B cell (primary cell): Measurements from ENCODE around the gene ACSL4. TPM values are rescaled to one million over a fixed set of nuclear protein-coding genes. Genes with fewer than 3 reads are reported as not detected.
A peak's percentile ranks its signal among the peaks of the same experiment; 100 is the strongest.

ENCODE experiments used
- ATAC-seq: fragments of 200-7000 bp; cut with Tn5 transposase; one replicate; pipeline ENCODE4 v1.10.0; 2021; ENCODE audit warnings: low read depth, mild to moderate bottlenecking, moderate number of reproducible peaks, moderate library complexity
- CTCF ChIA-PET: fragments of 350-600 bp; sonication (Branson Sonifier 250); formaldehyde crosslinking; loops from one replicate; lab custom pipeline; 2021; ENCODE audit warnings: antibody characterized with exemption, inconsistent platforms; lab: Charles Lee
- POLR2A ChIA-PET: fragments of 350-600 bp; sonication (Branson Sonifier 250); formaldehyde crosslinking; loops from one replicate; lab custom pipeline; 2021; ENCODE audit warnings: antibody characterized with exemption; lab: Charles Lee
- DNase-seq: peaks from one replicate; pipeline ENCODE4 v3.0.0; 2013
- H2AFZ ChIP-seq: 2 replicates; pipeline ENCODE4 v1.6.1; 2012; ENCODE audit warnings: mild to moderate bottlenecking, low read depth, low read length; ENCODE audit not compliant: insufficient read depth, poor library complexity, severe bottlenecking
- H3K27ac ChIP-seq, 2 donors: 1 replicate in 1 of 2; 2 replicates in 1 of 2; pipeline ENCODE4 v1.5.1; 2012 to 2013; ENCODE audit warnings: low read length in 2 of 2, mild to moderate bottlenecking in 2 of 2, moderate library complexity in 1 of 2
- H3K27me3 ChIP-seq, 4 experiments: fragments of 200-600 bp in 1 of 4; sonication (generic) in 1 of 4; replicated peaks in 1 of 4; 1 replicate in 2 of 4; 2 replicates in 2 of 4; pipeline versions ENCODE4 v1.6.1 to v1.7.0; 2013 to 2016; ENCODE audit warnings: low read length in 3 of 4, mild to moderate bottlenecking in 2 of 4, mixed read lengths in 1 of 4, moderate library complexity in 1 of 4; ENCODE audit not compliant: insufficient read depth in 4 of 4, control insufficient read depth in 3 of 4; ENCODE audit errors: control extremely low read depth in 1 of 4
- H3K36me3 ChIP-seq, 2 experiments: replicated peaks in 1 of 2; 1 replicate in 1 of 2; 2 replicates in 1 of 2; pipeline versions ENCODE4 v1.6.1 to v1.7.1; 2013; ENCODE audit warnings: low read length in 1 of 2; ENCODE audit not compliant: insufficient read depth in 2 of 2, control insufficient read depth in 1 of 2; ENCODE audit errors: control extremely low read depth in 1 of 2, extremely low read depth in 1 of 2
- H3K4me1 ChIP-seq, 2 donors: fragments of 200-600 bp in 1 of 2; sonication (generic) in 1 of 2; 1 replicate in 1 of 2; 2 replicates in 1 of 2; pipeline versions ENCODE4 v1.5.1 to v1.6.1; 2013 to 2017; ENCODE audit warnings: low read length in 2 of 2; ENCODE audit not compliant: control insufficient read depth in 2 of 2, insufficient read depth in 2 of 2
- H3K4me2 ChIP-seq: replicated peaks from 2 replicates; pipeline ENCODE3; 2012; ENCODE audit warnings: mild to moderate bottlenecking, low read depth, low read length; ENCODE audit not compliant: poor library complexity, severe bottlenecking
- H3K4me3 ChIP-seq, 5 experiments: fragments of 200-600 bp in 1 of 5; sonication (generic) in 1 of 5; 1 replicate in 3 of 5; 2 replicates in 2 of 5; pipeline versions ENCODE4 v1.5.1 to v1.7.0; 2011 to 2016; ENCODE audit warnings: low read length in 4 of 5, mild to moderate bottlenecking in 4 of 5, low read depth in 2 of 5, control low read depth in 1 of 5, moderate library complexity in 1 of 5; ENCODE audit not compliant: insufficient read depth in 1 of 5; ENCODE audit errors: control extremely low read depth in 1 of 5, extremely low read depth in 1 of 5
- H3K79me2 ChIP-seq: fragments of 200-600 bp; sonication (generic); one replicate; pipeline ENCODE4 v1.6.0; 2016; ENCODE audit warnings: low read length; ENCODE audit not compliant: control insufficient read depth, insufficient read depth
- H3K9ac ChIP-seq: fragments of 200-600 bp; sonication (generic); 2 replicates; pipeline ENCODE4 v1.6.1; 2017; ENCODE audit warnings: mild to moderate bottlenecking, low read length, moderate library complexity
- H3K9me3 ChIP-seq, 3 donors: one replicate each; pipeline versions ENCODE4 v1.6.1 to v1.7.1; 2013; ENCODE audit warnings: low read length in 2 of 3; ENCODE audit not compliant: control insufficient read depth in 2 of 3, insufficient read depth in 1 of 3; ENCODE audit errors: control extremely low read depth in 1 of 3
- H4K20me1 ChIP-seq: 2 replicates; pipeline ENCODE4 v1.6.0; 2012; ENCODE audit warnings: mild to moderate bottlenecking, low read length; ENCODE audit not compliant: insufficient read depth, control insufficient read depth, poor library complexity, severe bottlenecking
- H3K27ac Mint-ChIP-seq: one replicate; pipeline ENCODE4 v1.8.0; 2021; ENCODE audit warnings: mixed read lengths
- H3K27me3 Mint-ChIP-seq: one replicate; pipeline ENCODE4 v1.8.0; 2021; ENCODE audit warnings: mixed read lengths
- H3K4me1 Mint-ChIP-seq: one replicate; pipeline ENCODE4 v1.8.0; 2021; ENCODE audit warnings: mixed read lengths
- H3K4me3 Mint-ChIP-seq: one replicate; pipeline ENCODE4 v1.8.0; 2021; ENCODE audit warnings: mixed read lengths
- H3K9me3 Mint-ChIP-seq: one replicate; pipeline ENCODE4 v1.8.0; 2022; ENCODE audit warnings: mixed read lengths; ENCODE audit not compliant: insufficient read depth
- CTCF ChIP-seq: fragments of 200-600 bp; IDR thresholded peaks from one replicate; pipeline ENCODE4 v1.8.0; 2022; ENCODE audit warnings: antibody characterized with exemption, mild to moderate bottlenecking
- EZH2 ChIP-seq: IDR thresholded peaks from 2 replicates; pipeline ENCODE4 v1.6.1; 2012; ENCODE audit warnings: borderline replicate concordance, low read depth, mild to moderate bottlenecking, moderate library complexity, low read length; ENCODE audit not compliant: insufficient read depth, poor library complexity, severe bottlenecking
- WGBS: methylation state at CpG from one replicate; pipeline ENCODE4 v1.1.5; 2013; ENCODE audit warnings: missing lambda C conversion rate; ENCODE audit not compliant: insufficient coverage; 5-methylcytosine and 5-hydroxymethylcytosine counted together
- intact Hi-C: fragments of 100-400 bp; cut with micrococcal nuclease; formaldehyde crosslinking; loops from one replicate; pipeline ENCODE4 v1.10.0; 2022
- polyA plus RNA-seq: library from polyadenylated mRNA; depleted of rRNA; stranded (reverse); fragments of >200 nt; gene quantifications from 2 replicates; pipeline ENCODE4 v1.2.3, GENCODE V29; 2012
- total RNA-seq, 2 donors: library from RNA; stranded (reverse); fragments of 120-200 nt in 1 of 2; gene quantifications; 1 replicate in 1 of 2; 2 replicates in 1 of 2; pipeline versions ENCODE4 v1.2.3 to v1.2.4, GENCODE V29; 2013 to 2022

The ACSL4 gene
- total and polyA plus RNA-seq, 2 donors (not counting 1 experiment from before 2014, with no cell fraction given) = 4.0 to 29.1 TPM

- Histone ChIP-seq H3K36me3 (no peaks in the 10 kb centered on the region), H3K4me1 (peaks cover 5 to 9% of the 10 kb centered on the region in 2 donors), H3K9me3 (no peaks in the 10 kb centered on the region), H2AFZ (peak overlapping the region; percentile 6), H4K20me1 (no peaks in the 10 kb centered on the region), H3K9ac (no peak overlapping the region), H3K27ac (no peak overlapping the region), H3K27me3 (no peaks in the 10 kb centered on the region), H3K4me2 (no peak overlapping the region), H3K79me2 (peaks cover 25% of the 10 kb centered on the region), H3K4me3 (no peak overlapping the region)
- Mint-ChIP-seq H3K4me1 (peaks cover 19% of the 10 kb centered on the region), H3K4me3 (no peak overlapping the region), H3K27me3 (no peaks in the 10 kb centered on the region), H3K27ac (no peak overlapping the region), H3K9me3 (no peaks in the 10 kb centered on the region)
- no CpG with 5 or more reads among the region's 5 CpGs for whole genome bisulfite sequencing
- TF ChIP-seq EZH2 (no peak), CTCF (no peak)
- ChIA-PET POLR2A (no interaction called here), CTCF (interaction anchor here (1.1 to 5.0 kb wide), 3 partner anchors 22 to 156 kb away, joined by 3 to 27 read pairs (median 4); no protein-coding TSS in a partner anchor)
- DNase-seq = no peak
- no peak for ATAC-seq
- intact Hi-C loops = loop anchor here (10.0 kb wide), 1 partner anchor 250 kb away; the partner anchor contains the start of gene GUCY2F
Measured at GRCh38 chrX:109735202-109735744, 2.2 kb upstream of the ACSL4 start.

GRCh38 chrX:109733613-109734083, 591 bp upstream of the ACSL4 start:
- H3K27me3 ChIP-seq = no peaks in the 10 kb centered on the region
- H3K4me3 ChIP-seq = peak overlapping the region; percentile 55 to 87 (median 68)
- peak overlapping the region; percentile 50 to 63 for H3K27ac ChIP-seq
- H3K36me3 ChIP-seq = no peaks in the 10 kb centered on the region
- peaks cover 41% of the 10 kb centered on the region for H3K79me2 ChIP-seq
- H3K4me1 ChIP-seq = peaks cover 5 to 9% of the 10 kb centered on the region in 2 donors
- no peaks in the 10 kb centered on the region for H3K9me3 Mint-ChIP-seq
- peak overlapping the region; percentile 67 for H3K9ac ChIP-seq
- TF ChIP-seq EZH2 (no peak), CTCF (no peak)
- H3K27ac Mint-ChIP-seq = peak overlapping the region; percentile 93
- no peak for ATAC-seq
- peak overlapping the region; percentile 94 for H3K4me3 Mint-ChIP-seq
- no peaks in the 10 kb centered on the region for H3K27me3 Mint-ChIP-seq
- H4K20me1 ChIP-seq = no peaks in the 10 kb centered on the region
- H3K4me2 ChIP-seq = peak overlapping the region; percentile 66
- intact Hi-C loops = loop anchor here (1.0 to 10.0 kb wide), 5 partner anchors 21 to 585 kb away; partner anchors contain the start of genes AMMECR1 and GUCY2F
- POLR2A ChIA-PET = interaction anchor here (1.4 kb wide), 1 partner anchor 584 kb away, joined by 5 read pairs; the partner anchor contains the start of gene AMMECR1
- peak overlapping the region; percentile 80 for H2AFZ ChIP-seq
- whole genome bisulfite sequencing = 20% methylated on average over 10 of the region's 15 CpGs
- peaks cover 30% of the 10 kb centered on the region for H3K4me1 Mint-ChIP-seq
- H3K9me3 ChIP-seq = no peaks in the 10 kb centered on the region
- no peak for DNase-seq
- CTCF ChIA-PET = interaction anchor here (1.7 to 5.0 kb wide), 2 partner anchors 21 to 248 kb away, joined by 3 to 27 read pairs; no protein-coding TSS in a partner anchor
